ENCODE measurements around the gene CASZ1. TPM values are rescaled to one million over a fixed set of nuclear protein-coding genes. Genes with fewer than 3 reads are reported as not detected.

The CASZ1 gene
- total and polyA plus RNA-seq, 2 donors = 1.8 to 3.9 TPM

GRCh38 chr1:10709165-10709564, 87.3 kb downstream of the CASZ1 start:
- Histone ChIP-seq H3K36me3 (ENCODE audit: control insufficient read depth in 2 of 2, insufficient read depth in 2 of 2, low read length in 1 of 2) (no peaks in the 10 kb centered on the region), H3K9me3 (ENCODE audit: control insufficient read depth in 2 of 2, insufficient read depth in 1 of 2, low read length in 1 of 2) (no peaks in the 10 kb centered on the region), H3K4me1 (ENCODE audit: control insufficient read depth in 2 of 2, insufficient read depth in 2 of 2, low read length in 2 of 2) (no peaks in the 10 kb centered on the region), H3K27me3 (ENCODE audit: control insufficient read depth in 2 of 2, insufficient read depth in 1 of 2, low read length in 1 of 2) (peaks cover 0 to 59% of the 10 kb centered on the region in 2 donors), H3K27ac (ENCODE audit: low read depth in 1 of 2, low read length in 1 of 2) (no peak overlapping the region), H3K4me3 (ENCODE audit: low read length in 2 of 2) (no peak overlapping the region)
- no peak for DNase-seq (ENCODE audit: low read depth in 6 of 9, low spot score in 9 of 9)
- 85% methylated on average over 16 of the region's 16 CpGs for WGBS

DNA sequence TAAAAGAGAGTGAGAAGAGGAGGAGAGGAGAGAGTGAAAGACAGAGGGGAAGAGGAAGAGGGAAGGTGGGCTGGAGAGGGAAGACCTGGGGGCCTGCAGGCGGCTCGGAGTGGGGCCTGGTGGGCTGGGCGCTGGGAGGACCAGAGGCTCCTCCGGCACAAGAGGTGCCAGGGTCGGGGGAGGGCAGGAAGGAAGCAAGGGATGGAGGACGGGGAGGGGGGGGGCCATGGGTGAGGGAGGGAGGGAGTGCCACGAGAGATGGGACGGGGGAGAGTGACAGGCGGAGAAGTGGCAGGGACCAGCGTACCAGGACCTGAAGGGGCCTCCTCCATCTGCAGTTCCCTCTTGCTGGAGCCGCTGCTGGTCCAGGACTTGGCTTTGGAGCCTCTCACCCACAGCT, 87.7 kb downstream of the CASZ1 start:
- no peaks in the 10 kb centered on the region for H3K36me3 ChIP-seq (ENCODE audit: control insufficient read depth in 2 of 2, insufficient read depth in 2 of 2, low read length in 1 of 2)
- WGBS = 42% methylated on average over 11 of the region's 11 CpGs

DNA sequence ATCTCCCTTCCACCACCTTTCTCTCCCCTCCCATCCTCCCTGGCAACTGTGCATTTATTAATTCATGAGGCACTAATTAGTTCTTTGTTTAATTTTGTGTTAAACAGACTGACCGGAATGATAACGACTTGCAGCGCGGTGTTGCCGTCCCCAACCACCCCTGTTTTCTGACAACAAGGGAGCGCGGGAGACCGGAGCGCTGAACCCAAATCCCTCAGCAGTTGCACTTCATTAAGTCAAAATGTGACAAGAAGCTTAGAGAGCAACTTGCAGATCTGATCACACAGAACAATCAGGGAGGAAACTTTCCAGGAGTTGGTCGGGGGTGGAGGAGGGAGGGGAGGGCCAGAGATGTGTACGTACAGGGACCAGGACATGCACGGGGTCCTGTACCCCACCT, 89.2 kb downstream of the CASZ1 start:
- no peak for DNase-seq (ENCODE audit: low read depth in 6 of 9, low spot score in 9 of 9)
- 97% methylated on average over 12 of the region's 12 CpGs for WGBS
- Histone ChIP-seq H3K27ac (ENCODE audit: low read depth in 1 of 2, low read length in 1 of 2) (no peak overlapping the region), H3K9me3 (ENCODE audit: control insufficient read depth in 2 of 2, insufficient read depth in 1 of 2, low read length in 1 of 2) (peaks cover 0 to 1% of the 10 kb centered on the region in 2 donors), H3K4me3 (ENCODE audit: low read length in 2 of 2) (no peak overlapping the region), H3K36me3 (ENCODE audit: control insufficient read depth in 2 of 2, insufficient read depth in 2 of 2, low read length in 1 of 2) (no peaks in the 10 kb centered on the region), H3K27me3 (ENCODE audit: control insufficient read depth in 2 of 2, insufficient read depth in 1 of 2, low read length in 1 of 2) (peaks cover 0 to 75% of the 10 kb centered on the region in 2 donors), H3K4me1 (ENCODE audit: control insufficient read depth in 2 of 2, insufficient read depth in 2 of 2, low read length in 2 of 2) (no peaks in the 10 kb centered on the region)

More for the DNA sequence above, 87.7 kb downstream of the CASZ1 start:
- Histone ChIP-seq H3K27me3 (ENCODE audit: control insufficient read depth in 2 of 2, insufficient read depth in 1 of 2, low read length in 1 of 2) (peaks cover 0 to 63% of the 10 kb centered on the region in 2 donors), H3K9me3 (ENCODE audit: control insufficient read depth in 2 of 2, insufficient read depth in 1 of 2, low read length in 1 of 2) (no peaks in the 10 kb centered on the region), H3K4me1 (ENCODE audit: control insufficient read depth in 2 of 2, insufficient read depth in 2 of 2, low read length in 2 of 2) (no peaks in the 10 kb centered on the region), H3K4me3 (ENCODE audit: low read length in 2 of 2) (no peak overlapping the region), H3K27ac (ENCODE audit: low read depth in 1 of 2, low read length in 1 of 2) (no peak overlapping the region)
- no peak for DNase-seq (ENCODE audit: low read depth in 6 of 9, low spot score in 9 of 9)

- H3K27ac ChIP-seq (ENCODE audit: low read depth in 1 of 2, low read length in 1 of 2) = no peak overlapping the region
- H3K36me3 ChIP-seq (ENCODE audit: control insufficient read depth in 2 of 2, insufficient read depth in 2 of 2, low read length in 1 of 2) = no peaks in the 10 kb centered on the region
- no peaks in the 10 kb centered on the region for H3K4me1 ChIP-seq (ENCODE audit: control insufficient read depth in 2 of 2, insufficient read depth in 2 of 2, low read length in 2 of 2)
- H3K9me3 ChIP-seq (ENCODE audit: control insufficient read depth in 2 of 2, insufficient read depth in 1 of 2, low read length in 1 of 2) = peaks cover 0 to 1% of the 10 kb centered on the region in 2 donors
- no peak for DNase-seq (ENCODE audit: low read depth in 6 of 9, low spot score in 9 of 9)
- 93% methylated on average over 16 of the region's 16 CpGs for WGBS
- peaks cover 0 to 82% of the 10 kb centered on the region in 2 donors for H3K27me3 ChIP-seq (ENCODE audit: control insufficient read depth in 2 of 2, insufficient read depth in 1 of 2, low read length in 1 of 2)
- H3K4me3 ChIP-seq (ENCODE audit: low read length in 2 of 2) = no peak overlapping the region
These were observed 90.0 kb downstream of the CASZ1 start for GRCh38 chr1:10706376-10706913.

DNA sequence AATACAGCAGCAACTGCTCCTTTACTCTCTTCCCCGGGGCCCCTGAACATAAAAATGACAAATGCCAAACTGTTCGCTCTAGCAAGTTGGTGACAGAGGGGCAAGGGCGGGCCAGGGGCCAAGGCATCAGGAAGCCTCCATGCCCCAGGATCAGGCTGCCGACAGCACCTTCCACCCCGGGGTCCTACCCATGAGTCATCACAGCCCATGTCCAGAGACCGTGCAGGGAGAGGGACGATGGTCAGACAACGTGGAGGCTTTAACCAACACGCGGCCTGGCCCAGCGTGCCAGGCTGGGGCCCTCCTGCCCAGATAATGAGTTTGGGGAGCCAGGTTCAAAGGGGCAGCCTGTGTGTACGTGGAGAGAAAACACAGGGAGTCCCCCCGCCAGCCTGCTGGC, 90.5 kb downstream of the CASZ1 start:
- Histone ChIP-seq H3K36me3 (ENCODE audit: control insufficient read depth in 2 of 2, insufficient read depth in 2 of 2, low read length in 1 of 2) (no peaks in the 10 kb centered on the region), H3K27ac (ENCODE audit: low read depth in 1 of 2, low read length in 1 of 2) (no peak overlapping the region), H3K27me3 (ENCODE audit: control insufficient read depth in 2 of 2, insufficient read depth in 1 of 2, low read length in 1 of 2) (peaks cover 0 to 87% of the 10 kb centered on the region in 2 donors), H3K4me1 (ENCODE audit: control insufficient read depth in 2 of 2, insufficient read depth in 2 of 2, low read length in 2 of 2) (no peaks in the 10 kb centered on the region), H3K9me3 (ENCODE audit: control insufficient read depth in 2 of 2, insufficient read depth in 1 of 2, low read length in 1 of 2) (peaks cover 0 to 1% of the 10 kb centered on the region in 2 donors), H3K4me3 (ENCODE audit: low read length in 2 of 2) (no peak overlapping the region)
- 97% methylated on average over 13 of the region's 13 CpGs for WGBS
- DNase-seq (ENCODE audit: low read depth in 6 of 9, low spot score in 9 of 9) = no peak

- Histone ChIP-seq H3K36me3 (ENCODE audit: control insufficient read depth in 2 of 2, insufficient read depth in 2 of 2, low read length in 1 of 2) (no peaks in the 10 kb centered on the region), H3K4me1 (ENCODE audit: control insufficient read depth in 2 of 2, insufficient read depth in 2 of 2, low read length in 2 of 2) (no peaks in the 10 kb centered on the region), H3K4me3 (ENCODE audit: low read length in 2 of 2) (no peak overlapping the region), H3K9me3 (ENCODE audit: control insufficient read depth in 2 of 2, insufficient read depth in 1 of 2, low read length in 1 of 2) (peaks cover 0 to 1% of the 10 kb centered on the region in 2 donors), H3K27me3 (ENCODE audit: control insufficient read depth in 2 of 2, insufficient read depth in 1 of 2, low read length in 1 of 2) (peaks cover 0 to 86% of the 10 kb centered on the region in 2 donors), H3K27ac (ENCODE audit: low read depth in 1 of 2, low read length in 1 of 2) (no peak overlapping the region)
- whole genome bisulfite sequencing = 80% methylated on average over 44 of the region's 44 CpGs
- DNase-seq (ENCODE audit: low read depth in 6 of 9, low spot score in 9 of 9) = no peak
These were observed 92.0 kb downstream of the CASZ1 start for GRCh38 chr1:10704368-10704882.

- WGBS = 98% methylated on average over 8 of the region's 8 CpGs
- Histone ChIP-seq H3K4me3 (ENCODE audit: low read length in 2 of 2) (no peak overlapping the region), H3K27me3 (ENCODE audit: control insufficient read depth in 2 of 2, insufficient read depth in 1 of 2, low read length in 1 of 2) (peaks cover 0 to 88% of the 10 kb centered on the region in 2 donors), H3K27ac (ENCODE audit: low read depth in 1 of 2, low read length in 1 of 2) (no peak overlapping the region), H3K9me3 (ENCODE audit: control insufficient read depth in 2 of 2, insufficient read depth in 1 of 2, low read length in 1 of 2) (peaks cover 0 to 1% of the 10 kb centered on the region in 2 donors), H3K36me3 (ENCODE audit: control insufficient read depth in 2 of 2, insufficient read depth in 2 of 2, low read length in 1 of 2) (no peaks in the 10 kb centered on the region), H3K4me1 (ENCODE audit: control insufficient read depth in 2 of 2, insufficient read depth in 2 of 2, low read length in 2 of 2) (no peaks in the 10 kb centered on the region)
- DNase-seq (ENCODE audit: low read depth in 6 of 9, low spot score in 9 of 9) = no peak
These were observed 92.7 kb downstream of the CASZ1 start for GRCh38 chr1:10703702-10704101.

DNA sequence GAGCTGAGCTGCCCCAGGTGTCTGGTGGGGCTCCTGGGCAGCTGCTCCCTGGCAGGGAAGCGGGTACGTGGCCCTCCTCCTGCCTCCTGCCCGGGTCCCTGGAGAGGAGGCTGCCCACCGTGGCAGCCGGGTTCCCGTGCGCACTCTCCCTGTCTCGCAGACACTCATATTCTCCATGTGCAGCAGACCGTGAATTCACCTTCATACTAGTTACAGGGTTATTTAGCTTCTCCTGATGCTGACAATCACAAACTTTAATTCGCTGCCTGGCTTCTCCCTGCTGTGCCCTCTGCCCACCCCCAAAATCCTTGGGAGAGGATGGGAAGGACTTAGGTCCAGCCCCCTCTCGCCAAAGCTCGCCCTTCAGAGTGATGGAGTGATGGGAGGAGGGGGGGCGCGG, 95.3 kb downstream of the CASZ1 start:
- WGBS = 91% methylated on average over 14 of the region's 14 CpGs
- DNase-seq (ENCODE audit: low read depth in 6 of 9, low spot score in 9 of 9) = no peak

DNA sequence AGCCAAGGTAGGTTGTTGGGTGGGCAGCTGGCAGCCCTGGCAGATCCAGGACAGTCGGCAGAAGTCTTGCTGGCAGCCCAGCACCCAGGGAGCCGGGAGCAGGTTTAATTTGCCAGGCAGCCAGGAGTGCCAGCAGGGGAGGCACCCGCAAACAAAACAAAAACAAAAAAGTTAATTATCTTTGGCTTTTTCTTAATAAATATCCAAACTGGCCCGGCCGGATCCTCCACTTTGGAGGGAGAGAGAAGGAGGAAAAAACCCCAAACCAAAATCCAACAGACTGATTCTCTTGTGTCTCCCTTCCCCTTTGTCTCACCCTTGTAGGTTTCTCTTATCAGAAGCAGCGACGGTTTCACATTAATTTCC, 97.0 kb downstream of the CASZ1 start:
- Histone ChIP-seq H3K27ac (ENCODE audit: low read depth in 1 of 2, low read length in 1 of 2) (no peak overlapping the region), H3K4me1 (ENCODE audit: control insufficient read depth in 2 of 2, insufficient read depth in 2 of 2, low read length in 2 of 2) (peaks cover 0 to 5% of the 10 kb centered on the region in 2 donors), H3K4me3 (ENCODE audit: low read length in 2 of 2) (no peak overlapping the region), H3K9me3 (ENCODE audit: control insufficient read depth in 2 of 2, insufficient read depth in 1 of 2, low read length in 1 of 2) (peaks cover 0 to 1% of the 10 kb centered on the region in 2 donors), H3K36me3 (ENCODE audit: control insufficient read depth in 2 of 2, insufficient read depth in 2 of 2, low read length in 1 of 2) (no peaks in the 10 kb centered on the region), H3K27me3 (ENCODE audit: control insufficient read depth in 2 of 2, insufficient read depth in 1 of 2, low read length in 1 of 2) (peaks cover 3 to 81% of the 10 kb centered on the region in 2 donors)
- WGBS = 94% methylated on average over 7 of the region's 7 CpGs
- no peak for DNase-seq (ENCODE audit: low read depth in 6 of 9, low spot score in 9 of 9)

More for the DNA sequence above, 95.3 kb downstream of the CASZ1 start:
- H3K27me3 ChIP-seq (ENCODE audit: control insufficient read depth in 2 of 2, insufficient read depth in 1 of 2, low read length in 1 of 2) = peaks cover 0 to 86% of the 10 kb centered on the region in 2 donors
- H3K9me3 ChIP-seq (ENCODE audit: control insufficient read depth in 2 of 2, insufficient read depth in 1 of 2, low read length in 1 of 2) = peaks cover 0 to 1% of the 10 kb centered on the region in 2 donors
- no peak overlapping the region for H3K4me3 ChIP-seq (ENCODE audit: low read length in 2 of 2)
- no peak overlapping the region for H3K27ac ChIP-seq (ENCODE audit: low read depth in 1 of 2, low read length in 1 of 2)
- no peaks in the 10 kb centered on the region for H3K4me1 ChIP-seq (ENCODE audit: control insufficient read depth in 2 of 2, insufficient read depth in 2 of 2, low read length in 2 of 2)
- H3K36me3 ChIP-seq (ENCODE audit: control insufficient read depth in 2 of 2, insufficient read depth in 2 of 2, low read length in 1 of 2) = no peaks in the 10 kb centered on the region
